ENCODE measurements around the gene ARHGDIA. TPM values are rescaled to one million over a fixed set of nuclear protein-coding genes. Genes with fewer than 3 reads are reported as not detected.

ARHGDIA gene
- total and polyA plus RNA-seq, 2 of the 8 experiments (the other 6 are each of a cell fraction or from before 2014, with no cell fraction given) = 62.4 to 217 TPM

- no peak for TF ChIP-seq E2F6 (IDR thresholded peaks at IDR 0.05)
Observed at GRCh38 chr17:81849457-81849856, 21.7 kb downstream of the ARHGDIA start (continued).
